ENCODE results near the gene TTC1.
A peak's percentile ranks its signal among the peaks of the same experiment; 100 is the strongest.
"Not testable (repeated sequence)": the region's sequence is repeated elsewhere in the genome, so short reads cannot be mapped to it uniquely, and the experiment has no call there.

Gene TTC1

GRCh38 chr5:160042671-160043070, 33.7 kb downstream of the TTC1 start:
- no peak for DNase-seq (ENCODE audit: low read depth)

GRCh38 chr5:160044391-160044804, 35.5 kb downstream of the TTC1 start:
- no peak for DNase-seq (ENCODE audit: low read depth)

- DNase-seq (ENCODE audit: low read depth): no peak
Observed at GRCh38 chr5:160044967-160045366, 36.0 kb downstream of the TTC1 start.

- DNase-seq (ENCODE audit: low read depth): no peak
Observed at GRCh38 chr5:160047423-160047822, 38.5 kb downstream of the TTC1 start.

GRCh38 chr5:160048131-160048530, 39.2 kb downstream of the TTC1 start:
- DNase-seq (ENCODE audit: low read depth): peak; percentile 33

GRCh38 chr5:160049099-160049498, 40.2 kb downstream of the TTC1 start:
- no peak for DNase-seq (ENCODE audit: low read depth)

- DNase-seq (ENCODE audit: low read depth): no peak
Observed at GRCh38 chr5:160054047-160054446, 45.1 kb downstream of the TTC1 start.

- DNase-seq (ENCODE audit: low read depth): no peak
Observed at GRCh38 chr5:160054831-160055230, 45.9 kb downstream of the TTC1 start.

- DNase-seq (ENCODE audit: low read depth): no peak
Observed at GRCh38 chr5:160057256-160057655, 48.3 kb downstream of the TTC1 start.

- no peak for DNase-seq (ENCODE audit: low read depth)
Observed at GRCh38 chr5:160060001-160060400, 51.1 kb downstream of the TTC1 start.

- DNase-seq (ENCODE audit: low read depth): no peak
Observed at GRCh38 chr5:160061770-160062169, 52.8 kb downstream of the TTC1 start.

GRCh38 chr5:160064417-160064810, 55.5 kb downstream of the TTC1 start:
- DNase-seq (ENCODE audit: low read depth): no peak

GRCh38 chr5:160064995-160065614, 56.2 kb downstream of the TTC1 start:
- DNase-seq (ENCODE audit: low read depth): no peak

GRCh38 chr5:160069120-160069519, 60.2 kb downstream of the TTC1 start:
- DNase-seq (ENCODE audit: low read depth): not testable (repeated sequence)

GRCh38 chr5:160071516-160071915, 62.6 kb downstream of the TTC1 start:
- DNase-seq (ENCODE audit: low read depth): no peak

GRCh38 chr5:160071916-160072315, 63.0 kb downstream of the TTC1 start:
- DNase-seq (ENCODE audit: low read depth): no peak

GRCh38 chr5:160075073-160075472, 66.1 kb downstream of the TTC1 start:
- no peak for DNase-seq (ENCODE audit: low read depth)

GRCh38 chr5:160076997-160077396, 68.1 kb downstream of the TTC1 start:
- no peak for DNase-seq (ENCODE audit: low read depth)

- no peak for DNase-seq (ENCODE audit: low read depth)
Observed at GRCh38 chr5:160079753-160080152, 70.8 kb downstream of the TTC1 start.

GRCh38 chr5:160081495-160081894, 72.6 kb downstream of the TTC1 start:
- no peak for DNase-seq (ENCODE audit: low read depth)

GRCh38 chr5:160082614-160083500, 73.9 kb downstream of the TTC1 start:
- peak; percentile 13 for DNase-seq (ENCODE audit: low read depth)

- DNase-seq (ENCODE audit: low read depth): no peak
Observed at GRCh38 chr5:160083501-160083900, 74.6 kb downstream of the TTC1 start.

- DNase-seq (ENCODE audit: low read depth): no peak
Observed at GRCh38 chr5:160084144-160084543, 75.2 kb downstream of the TTC1 start.

- DNase-seq (ENCODE audit: low read depth): no peak
Observed at GRCh38 chr5:160087199-160087598, 78.3 kb downstream of the TTC1 start.

Measured in fibroblast of the conjunctiva (primary cell).